ENCODE results near the gene TAS1R1.

DNA sequence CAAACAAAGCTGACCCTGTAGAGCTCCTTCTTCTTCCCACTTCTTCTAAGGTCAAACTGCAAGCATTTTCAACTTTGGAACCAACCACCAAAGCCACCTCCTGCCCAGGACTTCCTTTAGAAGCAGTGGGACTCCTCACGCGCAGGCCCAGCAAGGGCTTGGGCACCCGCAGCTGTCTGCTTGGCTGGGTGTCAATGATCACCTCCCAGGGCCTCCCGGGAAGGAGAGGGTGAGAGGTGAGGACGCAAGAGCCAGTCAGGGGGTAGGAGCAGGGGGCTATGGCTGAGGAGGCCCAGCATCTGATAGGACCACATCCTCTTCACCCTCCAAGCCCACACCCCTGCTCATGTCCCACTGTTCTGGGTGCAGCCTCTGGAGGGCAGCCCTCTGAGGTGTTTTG lies 37.3 kb downstream of the TAS1R1 start:
- TF ChIP-seq, protein P1, sequence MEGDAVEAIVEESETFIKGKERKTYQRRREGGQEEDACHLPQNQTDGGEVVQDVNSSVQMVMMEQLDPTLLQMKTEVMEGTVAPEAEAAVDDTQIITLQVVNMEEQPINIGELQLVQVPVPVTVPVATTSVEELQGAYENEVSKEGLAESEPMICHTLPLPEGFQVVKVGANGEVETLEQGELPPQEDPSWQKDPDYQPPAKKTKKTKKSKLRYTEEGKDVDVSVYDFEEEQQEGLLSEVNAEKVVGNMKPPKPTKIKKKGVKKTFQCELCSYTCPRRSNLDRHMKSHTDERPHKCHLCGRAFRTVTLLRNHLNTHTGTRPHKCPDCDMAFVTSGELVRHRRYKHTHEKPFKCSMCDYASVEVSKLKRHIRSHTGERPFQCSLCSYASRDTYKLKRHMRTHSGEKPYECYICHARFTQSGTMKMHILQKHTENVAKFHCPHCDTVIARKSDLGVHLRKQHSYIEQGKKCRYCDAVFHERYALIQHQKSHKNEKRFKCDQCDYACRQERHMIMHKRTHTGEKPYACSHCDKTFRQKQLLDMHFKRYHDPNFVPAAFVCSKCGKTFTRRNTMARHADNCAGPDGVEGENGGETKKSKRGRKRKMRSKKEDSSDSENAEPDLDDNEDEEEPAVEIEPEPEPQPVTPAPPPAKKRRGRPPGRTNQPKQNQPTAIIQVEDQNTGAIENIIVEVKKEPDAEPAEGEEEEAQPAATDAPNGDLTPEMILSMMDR (optimal IDR thresholded peaks at IDR 0.05 in 1 of 3, IDR thresholded peaks at IDR 0.05 in 1 of 3, conservative IDR thresholded peaks at IDR 0.05 in 1 of 3; ENCODE audit: extremely low read depth in 1 of 3, insufficient read depth in 2 of 3, low read length in 3 of 3): no peak
- TF ChIP-seq EZH2 (IDR thresholded peaks at IDR 0.05; ENCODE audit: low read length): no peak
